GM12878 (cell line): Measurements from ENCODE around the gene ADGRL2. TPM values are rescaled to one million over a fixed set of nuclear protein-coding genes. Genes with fewer than 3 reads are reported as not detected.

Experiments
- ATAC-seq: fragments of 200-7000 bp; cut with Tn5 transposase; 3 replicates; pipeline ENCODE4 v1.9.1; 2020; ENCODE audit warnings: mild to moderate bottlenecking, moderate library complexity
- BruUV-seq: library from RNA; stranded (reverse); fragments of 400-500 nt; replicated peaks from 2 replicates; lab custom pipeline; 2021; lab: Mats Ljungman, UMichigan
- CTCF ChIA-PET: fragments of 300-600 bp; sonication (Branson Sonifier 250); formaldehyde crosslinking; extraction: SDS; loops from one replicate; lab custom pipeline; 2021; ENCODE audit warnings: inconsistent platforms; lab: Yijun Ruan, JAX
- POLR2A ChIA-PET: fragments of 350-600 bp; formaldehyde crosslinking; extraction: SDS; loops from one replicate; lab custom pipeline; 2021; ENCODE audit warnings: inconsistent platforms; lab: Charles Lee
- RAD21 ChIA-PET: fragments of 300-600 bp; sonication (Branson Sonifier 250); formaldehyde crosslinking; loops from one replicate; lab custom pipeline; 2023; ENCODE audit warnings: antibody characterized with exemption; ENCODE audit not compliant: unreplicated experiment; lab: Charles Lee
- SMC1A ChIA-PET: fragments of 300-600 bp; sonication (Branson Sonifier 250); formaldehyde crosslinking; loops from one replicate; lab custom pipeline; 2023; ENCODE audit not compliant: unreplicated experiment, uncharacterized antibody; lab: Charles Lee
- DNase-seq: peaks from one replicate; pipeline ENCODE4 v3.0.0-alpha.2; 2011; ENCODE audit warnings: low read depth, low spot score
- FAIRE-seq: peaks from 3 replicates; lab custom pipeline; 2011; peaks lifted over from hg19 to GRCh38; lab: Jason Lieb, UNC
- H2AFZ ChIP-seq: 2 replicates; pipeline ENCODE4 v1.6.0; 2011; ENCODE audit warnings: low read depth, low read length, control low read depth; ENCODE audit not compliant: control insufficient read depth
- H3K27ac ChIP-seq: 2 replicates; pipeline ENCODE4 v1.5.1; 2011; ENCODE audit warnings: control low read depth; ENCODE audit not compliant: control insufficient read depth, insufficient read depth
- H3K27me3 ChIP-seq, 2 experiments: replicated peaks in 1 of 2; 2 replicates each; pipeline versions ENCODE4 v1.6.0 to v1.6.1; 2011; ENCODE audit warnings: low read length in 1 of 2; ENCODE audit not compliant: control insufficient read depth in 2 of 2, insufficient read depth in 2 of 2
- H3K36me3 ChIP-seq, 2 experiments: 2 replicates each; pipeline ENCODE4 v1.5.1; 2011; ENCODE audit warnings: low read length in 1 of 2; ENCODE audit not compliant: control insufficient read depth in 2 of 2, insufficient read depth in 2 of 2
- H3K4me1 ChIP-seq: 2 replicates; pipeline ENCODE4 v1.6.1; 2011; ENCODE audit warnings: mild to moderate bottlenecking, low read length, moderate library complexity, mixed read lengths; ENCODE audit not compliant: control insufficient read depth, insufficient read depth
- H3K4me2 ChIP-seq: 2 replicates; pipeline ENCODE4 v1.6.0; 2011; ENCODE audit warnings: control low read depth; ENCODE audit not compliant: control insufficient read depth, insufficient read depth
- H3K4me3 ChIP-seq: fragments of 200-600 bp; sonication (generic); 2 replicates; pipeline ENCODE4 v1.5.1; 2016
- H3K79me2 ChIP-seq: 2 replicates; pipeline ENCODE4 v1.6.0; 2011; ENCODE audit warnings: low read length; ENCODE audit not compliant: control insufficient read depth, insufficient read depth
- H3K9ac ChIP-seq: 2 replicates; pipeline ENCODE4 v1.8.0; 2011; ENCODE audit warnings: low read length, control low read depth, mixed read lengths; ENCODE audit not compliant: control insufficient read depth, insufficient read depth
- H3K9me3 ChIP-seq: replicated peaks from 3 replicates; pipeline ENCODE4 v1.5.1; 2011; ENCODE audit warnings: mild to moderate bottlenecking, low read length; ENCODE audit not compliant: control insufficient read depth, insufficient read depth
- H4K20me1 ChIP-seq: 2 replicates; pipeline ENCODE4 v1.6.0; 2011; ENCODE audit not compliant: control insufficient read depth, insufficient read depth
- ATF2 ChIP-seq: IDR thresholded peaks from 2 replicates; pipeline ENCODE4 v1.6.1; 2012; ENCODE audit warnings: low read length, inconsistent platforms
- LARP7 ChIP-seq: fragments of 450-650 bp; IDR thresholded peaks from 2 replicates; pipeline ENCODE4 v1.6.1; 2017; ENCODE audit warnings: mild to moderate bottlenecking
- MTA3 ChIP-seq: IDR thresholded peaks from 2 replicates; pipeline ENCODE4 v1.6.1; 2012; ENCODE audit warnings: low read length, inconsistent platforms, borderline replicate concordance
- MXI1 ChIP-seq: fragments of 150-350 bp; IDR thresholded peaks from 2 replicates; pipeline ENCODE4 v1.6.1; 2011; ENCODE audit warnings: low read depth, mild to moderate bottlenecking, inconsistent platforms, low read length, improper control_type of control experiment
- MYC ChIP-seq: IDR thresholded peaks from 2 replicates; pipeline ENCODE4 v1.6.1; 2011; ENCODE audit warnings: mild to moderate bottlenecking, low read length, moderate library complexity, inconsistent platforms; ENCODE audit not compliant: insufficient read depth, insufficient replicate concordance, insufficient read length, severe bottlenecking
- NR2C2 ChIP-seq: IDR thresholded peaks from 2 replicates; pipeline ENCODE4 v1.6.1; 2011; ENCODE audit warnings: borderline replicate concordance, low read depth; ENCODE audit not compliant: control insufficient read depth, insufficient read length
- NRF1 ChIP-seq: conservative IDR thresholded peaks from 2 replicates; pipeline ENCODE4 v1.6.1; 2011; ENCODE audit warnings: mild to moderate bottlenecking, low read depth, low read length, improper control_type of control experiment
- RAD21 ChIP-seq: IDR thresholded peaks from 2 replicates; pipeline ENCODE4 v1.6.1; 2011; ENCODE audit warnings: mild to moderate bottlenecking, low read depth, low read length, moderate library complexity; ENCODE audit not compliant: insufficient read depth
- RELB ChIP-seq: fragments of 450-650 bp; IDR thresholded peaks from 2 replicates; pipeline ENCODE4 v1.6.1; 2017; ENCODE audit warnings: low read depth, mild to moderate bottlenecking, moderate library complexity
- ZBTB40 ChIP-seq: fragments of 450-650 bp; IDR thresholded peaks from 2 replicates; pipeline ENCODE4 v1.6.1; 2016; ENCODE audit warnings: mild to moderate bottlenecking, moderate library complexity, borderline replicate concordance
- ZSCAN29 ChIP-seq: fragments of 450-650 bp; IDR thresholded peaks from 2 replicates; pipeline ENCODE4 v1.6.1; 2017; ENCODE audit warnings: mild to moderate bottlenecking, moderate library complexity
- WGBS: methylation state at CpG from one replicate; pipeline ENCODE4 v1.1.6; 2016; ENCODE audit warnings: low lambda C conversion rate; ENCODE audit not compliant: insufficient replicate concordance, insufficient coverage; ENCODE audit errors: missing lambda C conversion rate; 5-methylcytosine and 5-hydroxymethylcytosine counted together
- in situ Hi-C: fragments of 300-500 bp; cut with MboI; formaldehyde crosslinking; loops from 9 replicates; pipeline ENCODE4 v1.14.3; 2018; ENCODE audit warnings: mixed read lengths
- intact Hi-C: fragments of 100-400 bp; cut with micrococcal nuclease; formaldehyde crosslinking; loops from one replicate; pipeline ENCODE4 v1.14.2; 2022; ENCODE audit not compliant: unreplicated experiment
- polyA plus RNA-seq, 11 experiments: library from polyadenylated mRNA; depleted of rRNA in 4 of 11; unstranded in 6 of 11; stranded (reverse) in 5 of 11; fragments of >200 nt; fragmentation: Nextera tagmentation in 4 of 11; fragmentation: Illumina TruSeq in 1 of 11; extraction: Ambion mirVana in 4 of 11; extraction: Trizol in 1 of 11; gene quantifications; 1 replicate in 1 of 11; 2 replicates in 10 of 11; pipeline versions ENCODE4 v1.2.1 to v1.2.3, GENCODE V29; 2011 to 2016; ENCODE audit warnings: inconsistent platforms in 2 of 11, missing spikeins in 2 of 11, low read depth in 1 of 11
- total RNA-seq, 4 experiments: library from RNA; depleted of rRNA in 3 of 4; stranded (reverse); fragments of >200 nt in 3 of 4; fragmentation: Illumina TruSeq in 1 of 4; extraction: Trizol in 1 of 4; gene quantifications; 2 replicates each; pipeline versions ENCODE4 v1.2.1 to v1.2.3, GENCODE V29; 2013 to 2021
- TF ChIP-seq, protein P1 (sequence below): IDR thresholded peaks from 2 replicates; pipeline ENCODE4 v1.6.1; 2011; ENCODE audit warnings: low read depth, low read length, improper control_type of control experiment, borderline replicate concordance

The ADGRL2 gene
- total and polyA plus RNA-seq, 10 of the 15 experiments (the other 5 are each of a cell fraction or from before 2014, with no cell fraction given): 0.03 to 13.6 (median 0.21) TPM

DNA sequence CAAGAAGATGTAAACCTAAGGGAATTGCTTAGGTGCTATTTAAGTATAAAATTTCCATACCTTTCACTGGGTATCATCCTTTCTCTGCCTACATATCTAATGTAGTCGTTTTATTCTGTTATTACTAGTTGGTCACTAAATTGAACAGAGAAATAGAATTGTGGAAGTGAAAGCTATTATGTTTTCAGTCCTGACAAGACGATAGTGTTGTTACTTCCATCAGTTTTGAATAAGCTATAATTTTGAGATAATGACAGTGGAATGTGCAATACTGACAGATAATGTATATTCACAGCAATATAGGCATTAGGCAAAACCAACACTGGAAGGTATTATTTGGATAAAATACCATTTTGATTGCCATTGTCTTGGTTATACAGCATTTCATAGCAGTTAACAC, 181.8 kb downstream of the ADGRL2 start:
- H3K36me3 ChIP-seq: no peaks in the 10 kb centered on the region
- 0% methylated on average over 2 of the region's 2 CpGs for WGBS
- SMC1A ChIA-PET: interaction anchor here (0.9 kb wide), 1 partner anchor 14 kb away, joined by 3 read pairs; no protein-coding TSS in a partner anchor
- POLR2A ChIA-PET: no interaction called here
- H3K9ac ChIP-seq: no peak overlapping the region
- no peak overlapping the region for H3K27ac ChIP-seq
- H3K27me3 ChIP-seq: no peaks in the 10 kb centered on the region; a peak in 1 of 4 replicates
- ATAC-seq (no peak), DNase-seq (no peak), FAIRE-seq (no peak)
- BruUV-seq: no TSS peak
- no peaks in the 10 kb centered on the region for H4K20me1 ChIP-seq
- H3K4me2 ChIP-seq: no peak overlapping the region
- H3K4me1 ChIP-seq: no peaks in the 10 kb centered on the region
- H2AFZ ChIP-seq: no peak overlapping the region
- H3K4me3 ChIP-seq: no peak overlapping the region
- H3K79me2 ChIP-seq: no peaks in the 10 kb centered on the region
- in situ Hi-C loops (no loop called here), intact Hi-C loops (no loop called here)
- RAD21 ChIA-PET: no interaction called here
- CTCF ChIA-PET: interaction anchor here (0.9 kb wide), 1 partner anchor 11 kb away, joined by 4 read pairs; no protein-coding TSS in a partner anchor
- H3K9me3 ChIP-seq: no peaks in the 10 kb centered on the region
- TF ChIP-seq MYC (no peak), NR2C2 (no peak), RAD21 (no peak), ZSCAN29 (no peak), LARP7 (no peak), MXI1 (no peak), MTA3 (no peak), ZBTB40 (no peak), NRF1 (no peak), ATF2 (no peak), RELB (no peak)
- TF ChIP-seq, protein P1, sequence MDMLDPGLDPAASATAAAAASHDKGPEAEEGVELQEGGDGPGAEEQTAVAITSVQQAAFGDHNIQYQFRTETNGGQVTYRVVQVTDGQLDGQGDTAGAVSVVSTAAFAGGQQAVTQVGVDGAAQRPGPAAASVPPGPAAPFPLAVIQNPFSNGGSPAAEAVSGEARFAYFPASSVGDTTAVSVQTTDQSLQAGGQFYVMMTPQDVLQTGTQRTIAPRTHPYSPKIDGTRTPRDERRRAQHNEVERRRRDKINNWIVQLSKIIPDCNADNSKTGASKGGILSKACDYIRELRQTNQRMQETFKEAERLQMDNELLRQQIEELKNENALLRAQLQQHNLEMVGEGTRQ: no peak
